HG02610 (cell line): Measurements from ENCODE around the gene RASA4B.
A peak's percentile ranks its signal among the peaks of the same experiment; 100 is the strongest.
"Not testable (repeated sequence)": the region's sequence is repeated elsewhere in the genome, so short reads cannot be mapped to it uniquely, and the experiment has no call there.

Experiments used
- ATAC-seq: cut with Tn5 transposase; IDR thresholded peaks from one replicate; pipeline ENCODE4 v1.9.1; 2021; ENCODE audit warnings: mild to moderate bottlenecking, moderate library complexity; ENCODE audit not compliant: unreplicated experiment

The RASA4B gene

DNA sequence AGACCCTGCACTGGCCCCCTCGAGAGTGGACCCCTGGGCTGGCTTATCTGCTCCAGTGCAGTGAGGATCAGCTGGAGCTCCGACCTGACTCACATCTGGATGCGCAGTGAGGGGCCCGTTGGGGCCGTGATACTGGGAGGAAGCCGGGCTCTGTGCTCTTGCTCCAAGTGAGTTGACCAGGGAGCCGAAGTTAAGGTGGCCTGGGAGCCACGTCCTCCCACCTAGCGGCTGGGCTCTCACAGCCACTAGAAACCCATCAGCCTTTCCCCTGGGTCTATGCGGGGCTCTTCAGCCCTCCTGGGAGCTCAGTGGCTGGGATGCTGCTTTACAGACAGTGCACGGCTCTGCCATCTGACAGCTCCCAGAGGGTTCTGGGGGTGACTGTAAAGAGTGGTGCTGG is 62.0 kb downstream of the RASA4B start:
- ATAC-seq, result no peak

GRCh38 chr7:102454932-102455331 is 62.6 kb downstream of the RASA4B start:
- ATAC-seq, result not testable (repeated sequence)

GRCh38 chr7:102454468-102454867 is 63.1 kb downstream of the RASA4B start:
- no peak for ATAC-seq

- ATAC-seq, result no peak
Measured at GRCh38 chr7:102453319-102453718, 64.3 kb downstream of the RASA4B start.

- no peak for ATAC-seq
Measured at GRCh38 chr7:102452451-102452850, 65.1 kb downstream of the RASA4B start.

DNA sequence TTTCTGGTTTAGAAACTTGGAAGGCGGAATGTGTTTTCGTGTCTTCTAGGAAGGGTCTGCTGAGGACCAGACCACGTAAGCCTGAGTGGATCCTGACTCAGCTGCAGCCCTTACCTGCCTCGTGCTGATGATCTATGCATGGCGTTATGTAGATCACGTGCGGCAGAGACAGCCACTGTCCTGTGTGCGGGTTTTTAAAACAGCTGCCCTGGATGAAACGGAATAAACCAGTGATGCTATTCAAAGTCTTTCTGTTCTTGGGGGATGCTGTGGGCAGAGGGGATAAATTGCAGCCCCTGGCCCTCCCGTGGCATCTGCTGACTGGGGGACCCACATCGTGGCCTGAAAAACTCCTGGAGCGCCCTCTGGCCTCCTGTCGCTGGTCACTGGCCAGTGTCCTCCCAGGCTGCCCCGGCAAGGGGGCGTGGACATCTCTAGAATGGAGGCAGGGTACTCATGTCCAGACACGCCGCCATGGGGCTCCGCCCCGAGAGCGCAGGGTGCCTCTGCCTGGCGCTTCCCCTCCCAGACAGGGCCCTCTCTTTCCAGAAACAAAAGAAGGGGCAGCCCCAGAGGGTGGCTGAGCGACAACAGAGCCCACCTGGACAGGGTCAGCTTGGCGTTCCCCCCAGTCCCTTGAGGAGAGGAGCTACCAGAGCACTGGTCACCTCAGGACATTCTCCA is 66.1 kb downstream of the RASA4B start:
- ATAC-seq, result no peak

DNA sequence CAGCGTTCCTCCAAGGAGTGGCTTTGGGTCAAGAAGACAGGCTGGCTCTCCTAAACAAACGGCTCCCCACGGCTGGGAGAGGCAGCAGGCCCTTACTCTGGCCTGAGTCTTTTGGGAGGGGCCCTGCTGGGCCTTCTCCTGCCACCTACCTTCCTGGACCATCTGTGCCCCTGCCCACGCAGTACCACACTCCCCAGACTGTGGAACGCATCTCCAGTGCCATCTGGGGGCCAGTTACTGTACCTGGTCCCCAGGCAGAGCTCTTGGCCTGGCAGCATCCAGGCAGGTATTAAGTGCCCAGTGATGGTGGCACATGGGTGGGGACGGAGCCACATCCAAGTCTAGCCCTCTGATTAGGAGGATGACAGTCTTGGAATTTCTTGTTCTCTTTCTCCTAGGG is 67.3 kb downstream of the RASA4B start:
- ATAC-seq, result no peak

GRCh38 chr7:102449136-102449535 is 68.4 kb downstream of the RASA4B start:
- no peak for ATAC-seq

- no peak for ATAC-seq
Measured at GRCh38 chr7:102447311-102447710, 70.3 kb downstream of the RASA4B start.

DNA sequence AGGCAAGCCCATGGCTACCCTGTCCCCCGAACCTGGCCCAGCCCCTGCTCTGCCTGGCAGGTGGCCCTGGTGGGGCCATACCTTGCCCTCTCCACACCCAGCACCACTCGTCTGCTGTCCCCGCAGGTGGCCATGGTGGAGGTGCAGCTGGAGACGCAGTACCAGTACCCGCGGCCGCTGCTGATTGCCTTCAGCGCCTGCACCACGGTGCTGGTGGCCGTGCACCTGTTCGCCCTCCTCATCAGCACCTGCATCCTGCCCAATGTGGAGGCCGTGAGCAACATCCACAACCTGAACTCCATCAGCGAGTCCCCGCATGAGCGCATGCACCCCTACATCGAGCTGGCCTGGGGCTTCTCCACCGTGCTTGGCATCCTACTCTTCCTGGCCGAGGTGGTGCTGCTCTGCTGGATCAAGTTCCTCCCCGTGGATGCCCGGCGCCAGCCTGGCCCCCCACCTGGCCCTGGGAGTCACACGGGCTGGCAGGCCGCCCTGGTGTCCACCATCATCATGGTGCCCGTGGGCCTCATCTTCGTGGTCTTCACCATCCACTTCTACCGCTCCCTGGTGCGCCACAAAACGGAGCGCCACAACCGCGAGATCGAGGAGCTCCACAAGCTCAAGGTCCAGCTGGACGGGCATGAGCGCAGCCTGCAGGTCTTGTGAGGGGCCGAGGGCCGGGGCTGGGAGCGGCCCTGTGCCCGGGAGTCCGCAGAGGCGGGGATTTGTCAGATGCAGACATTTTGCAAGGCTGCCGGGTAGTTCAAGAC is 71.0 kb downstream of the RASA4B start:
- no peak for ATAC-seq

DNA sequence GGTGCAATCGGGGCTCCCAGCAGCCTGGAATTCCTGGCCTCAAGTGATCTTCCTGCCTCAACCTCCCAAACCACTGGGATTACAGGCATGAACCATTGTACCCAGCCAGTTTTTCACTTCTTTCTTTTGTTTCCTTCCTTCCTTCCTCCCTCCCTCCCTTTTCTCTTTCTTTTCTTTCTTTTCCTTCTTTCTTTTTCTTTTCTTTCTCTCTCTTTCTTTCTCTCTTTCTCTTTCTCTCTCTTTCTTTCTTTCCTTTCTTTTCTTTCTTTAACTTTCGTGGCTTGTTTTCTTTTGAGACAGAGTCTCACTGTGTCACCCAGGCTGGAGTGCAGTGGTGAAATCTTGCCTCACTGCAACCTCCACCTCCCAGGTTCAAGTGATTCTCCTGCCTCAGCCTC is 71.9 kb downstream of the RASA4B start:
- no peak for ATAC-seq

DNA sequence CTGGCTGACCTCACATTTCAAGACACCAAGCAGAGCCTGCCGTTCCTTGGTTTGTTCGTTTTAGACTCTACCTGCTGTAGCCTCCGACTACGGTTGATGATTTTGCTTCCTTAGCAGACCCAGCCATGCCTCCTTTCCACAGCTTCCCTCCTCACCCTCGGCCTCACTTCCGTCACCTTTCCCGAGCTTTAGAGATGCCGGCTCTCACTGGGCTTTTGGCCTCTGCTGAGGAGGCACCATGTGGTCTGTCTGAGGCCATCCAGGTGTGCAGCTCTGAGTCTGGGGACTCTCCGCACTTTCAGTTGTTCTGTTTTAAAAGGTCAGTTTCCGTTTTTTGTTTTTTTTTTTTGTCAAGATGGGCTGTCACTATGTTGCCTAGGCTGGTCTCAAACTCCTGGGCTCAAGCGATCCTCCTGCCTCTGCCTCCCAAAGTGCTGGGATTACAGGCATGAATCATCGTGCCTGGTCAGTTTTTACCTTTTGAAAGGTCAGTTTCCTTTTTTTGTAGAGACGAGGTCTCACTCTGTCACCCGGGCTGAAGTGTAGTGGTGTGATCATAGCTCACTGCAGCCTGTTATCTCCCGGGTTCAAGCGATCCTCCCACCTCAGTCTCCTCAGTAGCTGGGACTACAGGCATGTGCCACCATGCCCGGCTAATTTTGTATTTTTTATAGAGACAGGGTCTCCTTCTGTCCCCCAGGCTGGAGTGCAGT is 72.5 kb downstream of the RASA4B start:
- ATAC-seq, result peak; percentile 29

DNA sequence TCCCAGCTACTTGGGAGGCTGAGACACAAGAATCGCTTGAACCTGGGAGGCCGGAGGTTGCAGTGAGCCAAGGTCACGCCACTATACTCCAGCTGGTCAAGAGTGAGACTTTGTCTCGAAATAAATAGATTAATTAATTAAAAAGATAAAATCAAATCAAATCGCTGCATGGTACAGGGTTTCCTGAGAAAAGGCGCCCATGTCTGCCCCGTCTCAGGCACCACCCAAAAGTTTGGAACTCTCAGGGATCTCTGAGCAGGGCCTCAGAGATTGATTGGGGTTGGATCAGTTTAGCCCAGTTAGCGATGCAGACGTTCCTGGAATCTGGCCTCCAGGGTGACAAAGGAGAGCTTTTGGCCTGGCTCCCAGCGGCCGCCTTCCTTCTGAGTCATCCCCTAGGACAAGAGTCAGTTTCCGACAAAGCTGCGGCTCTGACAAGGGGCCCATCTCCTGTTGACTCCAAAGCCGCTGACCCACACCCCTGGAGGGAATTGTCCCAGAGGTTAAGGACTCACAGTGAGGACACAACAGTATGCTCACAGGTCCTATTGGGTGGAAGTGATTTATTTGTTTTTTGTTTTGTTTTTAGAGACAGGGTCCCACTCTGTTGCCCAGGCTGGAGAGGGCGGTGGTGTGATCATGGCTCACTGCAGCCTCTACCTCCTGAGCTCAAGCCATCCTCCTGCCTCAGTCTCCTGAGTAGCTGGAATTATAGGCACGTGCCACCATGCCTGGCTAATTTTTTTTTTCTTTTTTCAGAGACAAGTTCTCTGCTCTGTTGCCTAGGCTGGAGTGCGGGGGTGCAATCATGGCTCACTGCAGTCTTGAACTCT is 77.4 kb downstream of the RASA4B start:
- no peak for ATAC-seq

DNA sequence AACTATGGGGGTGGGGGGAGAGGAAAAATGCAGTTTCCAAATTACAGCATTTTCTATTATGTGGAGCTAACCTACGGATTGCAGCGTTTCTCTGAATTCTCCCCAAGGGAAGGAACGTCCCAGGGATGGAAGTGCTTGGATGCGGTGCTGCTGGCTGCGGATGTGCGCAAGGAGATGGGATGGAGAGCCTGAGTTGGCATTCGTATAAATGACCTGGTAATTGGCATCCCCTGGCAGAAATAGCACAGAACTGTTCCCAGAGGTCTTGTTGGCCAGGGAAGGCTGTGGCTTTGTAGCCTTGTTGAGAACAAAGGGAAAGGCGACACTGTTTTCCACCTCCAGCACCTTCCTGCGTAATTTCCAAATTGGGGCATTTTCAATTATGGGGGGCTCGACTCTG is 81.5 kb downstream of the RASA4B start:
- no peak for ATAC-seq

- no peak for ATAC-seq
Measured at GRCh38 chr7:102434039-102434486, 83.5 kb downstream of the RASA4B start.

- ATAC-seq, result peak; percentile 69
Measured at GRCh38 chr7:102433219-102434038, 84.1 kb downstream of the RASA4B start, which contains the start of gene ORAI2. Gene ORAI2 (plus strand): TSS chr7:102433575. CDS start chr7:102438957, 5,382 bp downstream.
